PC-9 (cell line): ENCODE measurements around the gene ADAMTSL3.
"Not testable (repeated sequence)": the region's sequence is repeated elsewhere in the genome, so short reads cannot be mapped to it uniquely, and the experiment has no call there.

Experiments used
- CTCF ChIP-seq: fragments of 200-600 bp; sonication (generic); conservative IDR thresholded peaks from 2 replicates; pipeline ENCODE4 v1.6.1; 2017; ENCODE audit warnings: mixed run types, antibody characterized with exemption, mild to moderate bottlenecking, moderate library complexity
- EZH2 ChIP-seq: fragments of 200-600 bp; sonication (generic); IDR thresholded peaks from 2 replicates; pipeline ENCODE4 v1.8.0; 2017; ENCODE audit warnings: antibody characterized with exemption, low read depth

- TF ChIP-seq CTCF, EZH2: not testable (repeated sequence)
These were observed 395.6 kb downstream of the ADAMTSL3 start for GRCh38 chr15:84049480-84049879.
